K562 (cell line): Measurements from ENCODE around the gene ZFP64. TPM values are rescaled to one million over a fixed set of nuclear protein-coding genes. Genes with fewer than 3 reads are reported as not detected.

Experiments used
- ATAC-seq: fragments of 200-7000 bp; cut with Tn5 transposase; 3 replicates; pipeline ENCODE4 v1.9.1; 2020; ENCODE audit warnings: moderate library complexity
- BruUV-seq: library from RNA; stranded (reverse); fragments of 400-500 nt; replicated peaks from 2 replicates; lab custom pipeline; 2021; lab: Mats Ljungman, UMichigan
- CTCF ChIA-PET: fragments of 300-600 bp; formaldehyde crosslinking; extraction: SDS; loops from one replicate; lab custom pipeline; 2021; ENCODE audit warnings: low intra/inter-chr PET ratio; lab: Yijun Ruan, JAX
- POLR2A ChIA-PET: fragments of 300-600, 350-650 bp; sonication (Branson Sonifier 250); formaldehyde crosslinking; extraction: SDS; loops from one replicate; lab custom pipeline; 2021; ENCODE audit warnings: antibody characterized with exemption, inconsistent platforms; lab: Yijun Ruan, JAX
- DNase-seq, 4 experiments: peaks; one replicate each; pipeline versions ENCODE4 v3.0.0 to v3.0.0-alpha.2; 2011 to 2018; ENCODE audit warnings: low spot score in 3 of 4, mixed read lengths in 3 of 4; ENCODE audit errors: extremely low read depth in 1 of 4
- FAIRE-seq: peaks from 2 replicates; lab custom pipeline; 2011; peaks lifted over from hg19 to GRCh38; lab: Jason Lieb, UNC
- H2AFZ ChIP-seq: 2 replicates; pipeline ENCODE4 v1.6.0; 2011; ENCODE audit warnings: low read depth, low read length, control low read depth, inconsistent platforms
- H3K27ac ChIP-seq: fragments of 200-600 bp; 3 replicates; pipeline ENCODE4 v1.8.0; 2011; ENCODE audit warnings: low read depth, mild to moderate bottlenecking, control low read depth, inconsistent platforms, low read length, moderate library complexity, mixed read lengths; ENCODE audit errors: extremely low read depth
- H3K27me3 ChIP-seq, 2 experiments: fragments of 300-600 bp in 1 of 2; 2 replicates in 1 of 2; 3 replicates in 1 of 2; pipeline versions ENCODE4 v1.6.0 to v1.8.0; 2011; ENCODE audit warnings: inconsistent platforms in 2 of 2, low read length in 2 of 2, mild to moderate bottlenecking in 1 of 2, mixed read lengths in 1 of 2, moderate library complexity in 1 of 2; ENCODE audit not compliant: control insufficient read depth in 2 of 2, insufficient read depth in 2 of 2
- H3K36me3 ChIP-seq: fragments of 300-600 bp; 3 replicates; pipeline ENCODE4 v1.8.0; 2011; ENCODE audit warnings: mild to moderate bottlenecking, low read length, inconsistent platforms; ENCODE audit not compliant: control insufficient read depth, insufficient read depth
- H3K4me1 ChIP-seq, 2 experiments: fragments of 200-600 bp in 1 of 2; replicated peaks in 1 of 2; 2 replicates in 1 of 2; 3 replicates in 1 of 2; pipeline versions ENCODE4 v1.5.1 to v1.8.0; 2011; ENCODE audit warnings: inconsistent platforms in 2 of 2, low read length in 2 of 2, mild to moderate bottlenecking in 1 of 2, mixed read lengths in 1 of 2, moderate library complexity in 1 of 2; ENCODE audit not compliant: control insufficient read depth in 2 of 2, insufficient read depth in 2 of 2
- H3K4me2 ChIP-seq: 2 replicates; pipeline ENCODE4 v1.6.1; 2011; ENCODE audit warnings: low read length, control low read depth, inconsistent platforms, mixed read lengths; ENCODE audit not compliant: insufficient read depth
- H3K4me3 ChIP-seq: fragments of 200-600 bp; sonication (generic), shearing (Covaris generic); 2 replicates; pipeline ENCODE4 v1.5.1; 2016; ENCODE audit warnings: control low read depth, inconsistent platforms
- H3K79me2 ChIP-seq: fragments of 200-600 bp; 3 replicates; pipeline ENCODE4 v1.8.0; 2011; ENCODE audit warnings: low read length, inconsistent platforms; ENCODE audit not compliant: control insufficient read depth, insufficient read depth
- H3K9ac ChIP-seq, 2 experiments: 2 replicates each; pipeline versions ENCODE4 v1.6.0 to v1.6.1; 2011; ENCODE audit warnings: low read depth in 2 of 2, low read length in 2 of 2, control low read depth in 1 of 2, inconsistent platforms in 1 of 2, mild to moderate bottlenecking in 1 of 2, mixed read lengths in 1 of 2; ENCODE audit not compliant: insufficient read depth in 1 of 2
- H3K9me1 ChIP-seq: one replicate; pipeline ENCODE4 v1.6.0; 2011; ENCODE audit warnings: inconsistent platforms, mild to moderate bottlenecking, low read length, moderate library complexity; ENCODE audit not compliant: control insufficient read depth, insufficient read depth
- H3K9me3 ChIP-seq: replicated peaks from 2 replicates; pipeline ENCODE4 v1.5.1; 2011; ENCODE audit warnings: low read depth, low read length, inconsistent platforms; ENCODE audit not compliant: control insufficient read depth, insufficient read depth
- H4K20me1 ChIP-seq: replicated peaks from 2 replicates; pipeline ENCODE4 v1.6.1; 2011; ENCODE audit warnings: low read length, inconsistent platforms, mixed read lengths; ENCODE audit not compliant: control insufficient read depth, insufficient read depth
- CBFA2T2 ChIP-seq: fragments of 450-650 bp; conservative IDR thresholded peaks from 2 replicates; pipeline ENCODE4 v1.6.1; 2017; ENCODE audit warnings: mild to moderate bottlenecking
- CHAMP1 ChIP-seq: fragments of 450-650 bp; IDR thresholded peaks from 2 replicates; pipeline ENCODE4 v1.6.1; 2016; ENCODE audit warnings: mild to moderate bottlenecking
- CTCF ChIP-seq, 3 experiments: IDR thresholded peaks in 2 of 3; conservative IDR thresholded peaks in 1 of 3; 2 replicates each; pipeline ENCODE4 v1.5.1; 2011 to 2012; ENCODE audit warnings: low read length in 3 of 3, mild to moderate bottlenecking in 3 of 3, control low read depth in 2 of 3, improper control_type of control experiment in 1 of 3, inconsistent platforms in 1 of 3, low read depth in 1 of 3, mixed read lengths in 1 of 3, moderate library complexity in 1 of 3; ENCODE audit not compliant: insufficient read depth in 2 of 3
- DMBX1 ChIP-seq: fragments of 250-450 bp; sonication (Bioruptor Pico); IDR thresholded peaks from 2 replicates; pipeline ENCODE4 v1.8.0; 2022; ENCODE audit warnings: inconsistent platforms, mild to moderate bottlenecking, moderate library complexity, borderline replicate concordance
- HOMEZ ChIP-seq: fragments of 250-450 bp; sonication (Bioruptor Pico); IDR thresholded peaks from 2 replicates; pipeline ENCODE4 v1.4.0; 2020; ENCODE audit warnings: mild to moderate bottlenecking, moderate library complexity
- HSF4 ChIP-seq: fragments of 250-450 bp; sonication (Bioruptor Pico); IDR thresholded peaks from 2 replicates; pipeline ENCODE4 v2.1.2; 2022; ENCODE audit warnings: mild to moderate bottlenecking, moderate library complexity, borderline replicate concordance
- KAT2B ChIP-seq: IDR thresholded peaks from one replicate; pipeline ENCODE4 v1.6.1; 2012; ENCODE audit warnings: low read depth, mild to moderate bottlenecking, control low read depth, inconsistent platforms, low read length, moderate library complexity
- KLF13 ChIP-seq: fragments of 450-650 bp; IDR thresholded peaks from 2 replicates; pipeline ENCODE4 v1.6.1; 2016; ENCODE audit warnings: missing genetic modification characterization, low read depth, mild to moderate bottlenecking, missing compliant biosample characterization, moderate library complexity, borderline replicate concordance
- NFE2L1 ChIP-seq: fragments of 450-650 bp; IDR thresholded peaks from 2 replicates; pipeline ENCODE4 v1.6.1; 2016; ENCODE audit warnings: missing genetic modification characterization, low read depth, mild to moderate bottlenecking, missing compliant biosample characterization, moderate library complexity, borderline replicate concordance
- OTX1 ChIP-seq: fragments of 450-650 bp; formaldehyde crosslinking; IDR thresholded peaks from 2 replicates; pipeline ENCODE4 v1.4.0; 2022; ENCODE audit warnings: mild to moderate bottlenecking
- RAD51 ChIP-seq: fragments of 450-650 bp; IDR thresholded peaks from 2 replicates; pipeline ENCODE4 v1.7.1; 2016; ENCODE audit warnings: low read depth, mild to moderate bottlenecking, borderline replicate concordance
- RBM15 ChIP-seq: fragments of 200-400 bp; formaldehyde crosslinking; IDR thresholded peaks from 2 replicates; pipeline ENCODE4 v1.6.1; 2018; ENCODE audit warnings: mild to moderate bottlenecking, low read length, moderate library complexity; ENCODE audit not compliant: insufficient read depth
- ZNF444 ChIP-seq: fragments of 250-450 bp; sonication (Bioruptor Pico); IDR thresholded peaks from 2 replicates; pipeline ENCODE4 v1.4.0; 2020; ENCODE audit warnings: mild to moderate bottlenecking, moderate library complexity
- ZNF586 ChIP-seq: fragments of 450-650 bp; formaldehyde crosslinking; conservative IDR thresholded peaks from 2 replicates; pipeline ENCODE4 v1.4.0; 2020; ENCODE audit warnings: mild to moderate bottlenecking, moderate library complexity
- WGBS: fragments of 100-300 bp; shearing (Covaris generic); methylation state at CpG from one replicate; pipeline ENCODE4 v1.1.6; 2016; ENCODE audit warnings: low coverage, mixed read lengths; ENCODE audit not compliant: insufficient coverage; ENCODE audit errors: missing lambda C conversion rate; 5-methylcytosine and 5-hydroxymethylcytosine counted together
- in situ Hi-C: fragments of 300-500 bp; cut with MboI; formaldehyde crosslinking; loops from 4 replicates; pipeline ENCODE4 v1.15.0; 2018; ENCODE audit warnings: inconsistent platforms, mixed read lengths
- intact Hi-C: fragments of 100-400 bp; cut with micrococcal nuclease; formaldehyde crosslinking; loops from 2 replicates; pipeline ENCODE4 v1.14.2; 2022
- polyA plus RNA-seq, 8 experiments: library from polyadenylated mRNA; depleted of rRNA in 4 of 8; stranded (reverse) in 5 of 8; unstranded in 3 of 8; fragments of >200 nt; fragmentation: Nextera tagmentation in 2 of 8; fragmentation: Illumina TruSeq in 1 of 8; extraction: Ambion mirVana in 2 of 8; extraction: Trizol in 1 of 8; gene quantifications; 2 replicates each; pipeline versions ENCODE4 v1.2.1 to v1.2.3, GENCODE V29; 2011 to 2014; ENCODE audit warnings: inconsistent platforms in 1 of 8, missing spikeins in 1 of 8
- total RNA-seq, 7 experiments: library from RNA; depleted of rRNA in 6 of 7; stranded (reverse); fragments of >200 nt in 6 of 7; fragmentation: Illumina TruSeq in 2 of 7; extraction: Trizol in 2 of 7; gene quantifications; 2 replicates each; pipeline versions ENCODE4 v1.2.1 to v1.2.3, GENCODE V29; 2011 to 2021; ENCODE audit warnings: low replicate concordance in 1 of 7

Gene ZFP64
- total and polyA plus RNA-seq, 9 of the 15 experiments (the other 6 are each of a cell fraction or from before 2014, with no cell fraction given): 1.4 to 13.4 (median 7.0) TPM

DNA sequence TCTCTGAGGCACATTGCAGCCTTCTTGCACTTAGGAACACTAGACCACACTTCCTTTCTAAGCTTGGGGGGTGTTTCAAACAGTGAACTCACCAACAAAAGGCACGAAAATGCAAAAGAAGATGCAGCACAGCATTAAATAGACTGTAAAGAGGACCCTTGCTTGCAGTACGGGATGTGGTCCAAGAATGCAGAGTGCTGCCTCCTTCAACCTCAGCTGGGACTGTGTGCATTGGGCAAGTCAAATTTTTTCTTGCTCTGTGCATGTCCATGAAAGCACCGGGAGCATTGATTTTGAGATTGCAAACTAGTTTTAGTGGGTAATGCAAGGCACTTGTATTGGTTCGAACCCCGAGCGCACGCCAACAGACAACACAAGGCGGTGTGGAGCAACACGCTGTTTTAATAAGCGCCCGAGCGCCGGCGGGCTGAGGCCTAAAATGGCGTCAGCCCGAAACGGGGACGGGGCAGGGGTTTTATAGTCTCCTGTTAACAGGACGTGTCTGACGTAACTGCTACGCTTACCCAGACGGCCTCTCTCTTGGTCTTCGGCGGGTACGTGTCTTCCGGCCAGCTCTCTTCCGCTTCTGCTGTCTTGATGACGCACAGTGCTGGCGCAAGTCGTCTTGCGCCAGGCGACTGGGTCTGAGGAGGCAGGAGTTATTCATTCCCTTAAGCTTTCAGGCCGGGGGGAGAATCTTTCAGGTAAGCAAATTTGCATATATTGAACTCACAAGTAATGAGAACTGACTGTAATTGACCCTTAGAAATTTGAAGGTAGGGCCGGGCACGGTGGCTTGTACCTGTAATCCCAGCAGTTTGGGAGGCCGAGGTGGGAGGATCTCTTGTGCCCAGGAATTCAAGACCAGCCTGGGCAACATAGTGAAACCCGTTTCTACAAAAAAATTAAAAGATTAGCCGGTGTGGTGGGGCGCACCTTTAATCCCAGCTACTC lies 18.7 kb upstream of the ZFP64 start:
- Histone ChIP-seq H3K9ac (peak overlapping the region; percentile 60 to 74), H4K20me1 (no peaks in the 10 kb centered on the region), H3K9me1 (no peaks in the 10 kb centered on the region), H3K36me3 (no peaks in the 10 kb centered on the region), H3K4me1 (no peaks in the 10 kb centered on the region; a peak in 1 of 5 replicates), H3K9me3 (no peaks in the 10 kb centered on the region), H3K79me2 (peaks cover 31% of the 10 kb centered on the region), H3K4me3 (peak overlapping the region; percentile 50), H3K27me3 (no peaks in the 10 kb centered on the region; a peak in 1 of 5 replicates), H2AFZ (peak overlapping the region; percentile 73), H3K4me2 (peak overlapping the region; percentile 78), H3K27ac (peak overlapping the region; percentile 67)
- ATAC-seq: peak; percentile 95
- POLR2A ChIA-PET: interaction anchor here (0.6 to 2.0 kb wide), 5 partner anchors 11 to 1303 kb away, joined by 3 to 7 read pairs (median 3); partner anchors contain the start of gene ZFP64
- in situ Hi-C loops (no loop called here), intact Hi-C loops (loop anchor here (10.0 kb wide), 1 partner anchor 86 kb away; no protein-coding TSS in a partner anchor)
- CTCF ChIA-PET: no interaction called here
- TSS peak; percentile 98 for BruUV-seq
- FAIRE-seq: peak; percentile 77
- 21% methylated on average over 36 of the region's 39 CpGs for WGBS
- DNase-seq: peak; percentile 54 to 90 (median 62)
- TF ChIP-seq KLF13 (tag) (no peak), CBFA2T2 (no peak), CTCF (IDR thresholded peaks at IDR 0.05 in 2 of 3, conservative IDR thresholded peaks at IDR 0.05 in 1 of 3; ENCODE audit: insufficient read depth in 2 of 3, low read depth in 1 of 3, low read length in 3 of 3) (no peak), HSF4 (no peak), RAD51 (no peak), CHAMP1 (no peak), ZNF586 (no peak), NFE2L1 (no peak), KAT2B (no peak), HOMEZ (CRISPR knock-in tag) (no peak), DMBX1 (CRISPR knock-in tag) (no peak), OTX1 (CRISPR knock-in tag) (no peak), ZNF444 (no peak), RBM15 (no peak)
